Measurements from ENCODE around the gene LCK. TPM values are rescaled to one million over a fixed set of nuclear protein-coding genes. Genes with fewer than 3 reads are reported as not detected.

Gene LCK
- total RNA-seq, 1 donor from 2014 or later = 8.2 TPM

DNA sequence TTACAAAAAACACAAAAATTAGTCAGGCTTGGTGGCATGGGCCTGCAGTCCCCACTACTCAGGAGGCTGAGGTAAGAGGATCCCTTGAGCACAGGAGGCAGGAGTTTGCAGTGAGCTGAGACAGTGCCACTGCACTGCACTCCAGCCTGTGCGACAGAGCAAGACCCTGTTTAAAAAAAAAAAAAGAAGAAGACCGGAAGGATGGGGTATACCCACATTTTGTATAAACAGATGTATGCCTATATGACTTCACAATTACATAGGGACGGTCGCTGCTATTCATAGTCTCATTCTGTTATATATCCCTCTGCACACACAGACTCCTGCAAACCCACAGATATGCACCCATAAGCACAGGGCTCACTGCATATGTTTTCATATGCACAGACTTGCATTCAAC lies 12.7 kb downstream of the LCK start:
- H3K4me3 ChIP-seq (ENCODE audit: low read depth, low read length) = no peak overlapping the region
- no peak for DNase-seq (ENCODE audit: low read depth)
- TF ChIP-seq, protein P1, sequence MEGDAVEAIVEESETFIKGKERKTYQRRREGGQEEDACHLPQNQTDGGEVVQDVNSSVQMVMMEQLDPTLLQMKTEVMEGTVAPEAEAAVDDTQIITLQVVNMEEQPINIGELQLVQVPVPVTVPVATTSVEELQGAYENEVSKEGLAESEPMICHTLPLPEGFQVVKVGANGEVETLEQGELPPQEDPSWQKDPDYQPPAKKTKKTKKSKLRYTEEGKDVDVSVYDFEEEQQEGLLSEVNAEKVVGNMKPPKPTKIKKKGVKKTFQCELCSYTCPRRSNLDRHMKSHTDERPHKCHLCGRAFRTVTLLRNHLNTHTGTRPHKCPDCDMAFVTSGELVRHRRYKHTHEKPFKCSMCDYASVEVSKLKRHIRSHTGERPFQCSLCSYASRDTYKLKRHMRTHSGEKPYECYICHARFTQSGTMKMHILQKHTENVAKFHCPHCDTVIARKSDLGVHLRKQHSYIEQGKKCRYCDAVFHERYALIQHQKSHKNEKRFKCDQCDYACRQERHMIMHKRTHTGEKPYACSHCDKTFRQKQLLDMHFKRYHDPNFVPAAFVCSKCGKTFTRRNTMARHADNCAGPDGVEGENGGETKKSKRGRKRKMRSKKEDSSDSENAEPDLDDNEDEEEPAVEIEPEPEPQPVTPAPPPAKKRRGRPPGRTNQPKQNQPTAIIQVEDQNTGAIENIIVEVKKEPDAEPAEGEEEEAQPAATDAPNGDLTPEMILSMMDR (conservative IDR thresholded peaks at IDR 0.05; ENCODE audit: low read depth, low read length) = no peak

DNA sequence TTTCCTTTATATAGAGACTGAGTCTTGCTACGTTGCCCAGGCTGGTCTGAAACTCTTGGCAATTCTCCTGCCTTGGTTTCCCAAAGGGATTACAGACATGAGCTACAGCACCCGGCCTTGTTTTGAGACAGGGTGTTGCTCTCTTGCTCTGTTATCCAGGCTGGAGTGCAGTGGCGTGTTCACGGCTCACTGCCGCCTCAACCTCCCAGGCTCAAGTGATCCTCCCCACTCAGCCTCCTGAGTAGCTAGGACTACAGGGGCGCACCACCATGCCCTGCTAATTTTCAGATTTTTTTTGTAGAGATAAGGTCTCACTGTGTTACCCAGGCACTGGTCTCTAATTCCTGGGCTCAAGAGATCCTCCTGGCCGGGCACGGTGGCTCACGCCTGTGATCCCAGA lies 14.8 kb downstream of the LCK start:
- TF ChIP-seq, protein P1 (conservative IDR thresholded peaks at IDR 0.05; ENCODE audit: low read depth, low read length) = no peak
- H3K4me3 ChIP-seq (ENCODE audit: low read depth, low read length) = no peak overlapping the region
- DNase-seq (ENCODE audit: low read depth) = no peak

DNA sequence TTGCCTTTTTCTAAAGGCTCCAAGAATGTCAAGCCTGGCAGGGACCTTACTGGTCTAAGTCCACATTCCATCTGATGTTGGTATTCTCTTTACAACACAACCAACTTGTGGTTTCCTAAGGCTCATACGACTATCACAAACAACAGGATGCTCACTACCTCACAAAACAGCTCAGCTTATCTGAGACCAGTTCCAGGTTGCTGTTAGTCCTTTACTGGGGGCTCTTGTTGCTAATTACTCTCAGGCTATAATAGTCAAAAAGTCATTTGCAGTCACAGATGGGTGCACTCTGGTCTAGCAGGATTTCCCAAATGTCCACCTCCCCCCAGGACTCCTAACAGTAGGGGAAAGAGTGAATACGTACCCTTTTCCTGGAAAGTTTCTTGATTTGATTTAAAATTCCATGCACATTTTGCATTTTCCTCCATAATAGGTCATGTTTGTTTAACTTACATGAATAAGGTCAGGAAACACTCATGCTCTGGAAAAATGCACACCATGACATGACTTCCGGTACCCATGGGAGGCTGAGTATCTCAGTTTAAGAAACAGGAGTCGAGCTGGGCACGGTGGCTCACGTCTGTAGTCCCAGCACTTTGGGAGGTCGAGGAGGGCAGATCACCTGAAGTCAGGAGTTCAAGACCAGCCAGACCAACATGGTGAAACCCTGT lies 16.0 kb downstream of the LCK start:
- DNase-seq (ENCODE audit: low read depth) = no peak
- no peak overlapping the region for H3K4me3 ChIP-seq (ENCODE audit: low read depth, low read length)
- TF ChIP-seq, protein P1 (conservative IDR thresholded peaks at IDR 0.05; ENCODE audit: low read depth, low read length) = no peak

DNA sequence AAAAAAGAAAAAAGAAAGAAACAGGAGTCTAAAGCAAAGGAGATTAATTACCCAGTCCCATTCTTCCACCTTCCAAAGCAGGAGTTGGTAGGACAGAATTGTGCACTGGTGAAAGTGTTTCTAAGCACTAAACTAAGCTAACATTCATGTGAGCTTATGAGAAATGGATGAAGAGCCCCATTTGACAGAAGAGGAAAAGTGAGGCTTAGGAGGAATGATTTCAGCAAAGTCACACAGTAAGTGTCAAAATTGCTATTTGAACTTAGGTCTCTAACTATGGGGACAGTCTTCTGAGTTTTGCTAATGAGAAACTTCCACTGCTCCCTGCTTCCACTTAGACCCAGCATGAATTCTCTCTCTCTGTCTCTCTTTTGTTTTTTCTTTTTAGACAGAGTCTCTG lies 18.7 kb downstream of the LCK start:
- no peak for DNase-seq (ENCODE audit: low read depth)
- TF ChIP-seq, protein P1 (conservative IDR thresholded peaks at IDR 0.05; ENCODE audit: low read depth, low read length) = no peak
- H3K4me3 ChIP-seq (ENCODE audit: low read depth, low read length) = no peak overlapping the region

DNA sequence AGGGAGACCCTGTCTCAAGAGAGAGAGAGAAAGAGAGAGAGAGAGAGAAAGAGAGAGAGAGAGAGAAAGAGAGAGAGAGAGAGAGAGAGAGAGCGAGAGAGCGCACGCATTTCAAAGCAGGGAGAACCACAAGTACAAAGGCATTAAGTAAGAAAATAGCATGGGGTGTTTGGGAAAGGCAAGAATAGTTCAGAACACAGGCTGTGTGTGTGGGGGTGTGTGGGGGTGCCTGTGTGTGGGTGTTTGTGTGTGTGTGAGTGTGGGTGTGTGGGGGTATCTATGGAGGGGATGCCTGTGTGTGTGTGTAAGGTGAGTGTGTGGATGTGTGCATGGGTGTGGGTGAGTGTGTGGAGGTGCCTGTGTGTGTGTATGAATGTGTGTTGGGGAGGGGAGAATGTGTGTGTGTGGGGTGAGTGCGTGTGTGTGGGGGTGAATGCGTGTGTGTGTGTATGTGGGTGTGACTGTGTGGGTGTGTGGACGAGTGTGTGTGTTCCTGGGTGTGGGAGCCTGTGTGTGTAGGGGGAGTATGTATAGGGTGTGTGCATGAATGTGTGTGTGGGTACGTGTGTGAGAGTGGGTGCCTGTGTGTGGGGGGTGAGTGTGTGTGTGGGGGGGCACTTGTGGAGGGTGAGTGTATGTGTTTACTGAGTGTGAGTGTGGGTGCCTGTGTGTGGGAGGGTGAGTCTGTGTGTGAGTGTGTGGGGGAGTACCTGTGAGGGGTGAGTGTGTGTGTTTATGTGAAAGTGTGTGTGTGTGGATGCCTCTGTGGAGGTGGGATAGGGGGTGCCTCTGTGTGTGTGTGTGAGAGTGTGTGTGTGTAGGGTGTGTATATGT lies 21.7 kb downstream of the LCK start:
- no peak for DNase-seq (ENCODE audit: low read depth)
- no peak overlapping the region for H3K4me3 ChIP-seq (ENCODE audit: low read depth, low read length)
- TF ChIP-seq, protein P1 (conservative IDR thresholded peaks at IDR 0.05; ENCODE audit: low read depth, low read length) = no peak

DNA sequence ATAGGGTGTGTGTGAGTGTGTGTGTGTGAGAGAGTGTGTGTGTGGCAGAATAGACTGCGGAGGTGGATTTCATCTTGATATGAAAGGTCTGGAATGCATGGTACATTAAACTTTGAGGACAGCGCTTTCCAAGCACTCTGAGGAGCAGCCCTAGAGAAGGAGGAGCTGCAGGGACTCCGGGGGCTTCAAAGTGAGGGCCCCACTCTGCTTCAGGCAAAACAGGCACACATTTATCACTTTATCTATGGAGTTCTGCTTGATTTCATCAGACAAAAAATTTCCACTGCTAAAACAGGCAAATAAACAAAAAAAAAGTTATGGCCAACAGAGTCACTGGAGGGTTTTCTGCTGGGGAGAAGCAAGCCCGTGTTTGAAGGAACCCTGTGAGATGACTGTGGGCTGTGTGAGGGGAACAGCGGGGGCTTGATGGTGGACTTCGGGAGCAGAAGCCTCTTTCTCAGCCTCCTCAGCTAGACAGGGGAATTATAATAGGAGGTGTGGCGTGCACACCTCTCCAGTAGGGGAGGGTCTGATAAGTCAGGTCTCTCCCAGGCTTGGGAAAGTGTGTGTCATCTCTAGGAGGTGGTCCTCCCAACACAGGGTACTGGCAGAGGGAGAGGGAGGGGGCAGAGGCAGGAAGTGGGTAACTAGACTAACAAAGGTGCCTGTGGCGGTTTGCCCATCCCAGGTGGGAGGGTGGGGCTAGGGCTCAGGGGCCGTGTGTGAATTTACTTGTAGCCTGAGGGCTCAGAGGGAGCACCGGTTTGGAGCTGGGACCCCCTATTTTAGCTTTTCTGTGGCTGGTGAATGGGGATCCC lies 22.5 kb downstream of the LCK start:
- no peak for DNase-seq (ENCODE audit: low read depth)
- TF ChIP-seq, protein P1 (conservative IDR thresholded peaks at IDR 0.05; ENCODE audit: low read depth, low read length) = no peak
- H3K4me3 ChIP-seq (ENCODE audit: low read depth, low read length) = no peak overlapping the region
